ENCODE results near the gene ARG2. TPM values are rescaled to one million over a fixed set of nuclear protein-coding genes. Genes with fewer than 3 reads are reported as not detected.
"Not testable (repeated sequence)": the region's sequence is repeated elsewhere in the genome, so short reads cannot be mapped to it uniquely, and the experiment has no call there.

ARG2 gene
- total and polyA plus RNA-seq, 2 donors (not counting 1 experiment from before 2014, with no cell fraction given): 0.33 to 1.8 TPM

GRCh38 chr14:67623114-67623513 lies 3.4 kb downstream of the ARG2 start:
- no CpG with 5 or more reads among the region's 2 CpGs for WGBS (ENCODE audit: insufficient coverage)
- DNase-seq (no peak), ATAC-seq (ENCODE audit: low read depth) (no peak)
- TF ChIP-seq CTCF (IDR thresholded peaks at IDR 0.05) (no peak), EZH2 (IDR thresholded peaks at IDR 0.05; ENCODE audit: borderline replicate concordance, insufficient read depth, low read depth, low read length, poor library complexity, severe bottlenecking) (no peak)
- no peak overlapping the region for H2AFZ ChIP-seq (ENCODE audit: insufficient read depth, low read depth, low read length, poor library complexity, severe bottlenecking)
- CTCF ChIA-PET: no interaction called here
- Mint-ChIP-seq H3K4me1 (peaks cover 23% of the 10 kb centered on the region), H3K4me3 (no peak overlapping the region), H3K27ac (no peak overlapping the region), H3K27me3 (no peaks in the 10 kb centered on the region), H3K9me3 (ENCODE audit: insufficient read depth) (no peaks in the 10 kb centered on the region)
- no peaks in the 10 kb centered on the region for H3K36me3 ChIP-seq (replicated peaks in 1 of 2; ENCODE audit: control extremely low read depth in 1 of 2, control insufficient read depth in 1 of 2, extremely low read depth in 1 of 2, insufficient read depth in 2 of 2, low read length in 1 of 2)
- H3K9ac ChIP-seq (ENCODE audit: low read length): no peak overlapping the region
- H3K27ac ChIP-seq (ENCODE audit: low read length in 2 of 2): no peak overlapping the region
- no peak overlapping the region for H3K4me3 ChIP-seq (ENCODE audit: control extremely low read depth in 1 of 5, extremely low read depth in 1 of 5, insufficient read depth in 1 of 5, low read depth in 2 of 5, low read length in 4 of 5)
- POLR2A ChIA-PET: no interaction called here
- no peaks in the 10 kb centered on the region for H3K79me2 ChIP-seq (ENCODE audit: control insufficient read depth, insufficient read depth, low read length)
- no peaks in the 10 kb centered on the region for H3K9me3 ChIP-seq (ENCODE audit: control extremely low read depth in 1 of 3, control insufficient read depth in 2 of 3, insufficient read depth in 1 of 3, low read length in 2 of 3)
- H4K20me1 ChIP-seq (ENCODE audit: control insufficient read depth, insufficient read depth, low read length, poor library complexity, severe bottlenecking): no peaks in the 10 kb centered on the region
- H3K4me2 ChIP-seq (replicated peaks; ENCODE audit: low read depth, low read length, poor library complexity, severe bottlenecking): no peak overlapping the region
- intact Hi-C loops (cut with micrococcal nuclease): no loop called here
- peaks cover 12 to 18% of the 10 kb centered on the region in 2 donors for H3K4me1 ChIP-seq (ENCODE audit: control insufficient read depth in 2 of 2, insufficient read depth in 2 of 2, low read length in 2 of 2)
- peaks cover 0 to 4% (median 0%) of the 10 kb centered on the region in 4 experiments for H3K27me3 ChIP-seq (replicated peaks in 1 of 4; ENCODE audit: control extremely low read depth in 1 of 4, control insufficient read depth in 3 of 4, insufficient read depth in 4 of 4, low read length in 3 of 4)

- H3K27ac ChIP-seq (ENCODE audit: low read length in 2 of 2); H3K27me3 ChIP-seq (replicated peaks in 1 of 4; ENCODE audit: control extremely low read depth in 1 of 4, control insufficient read depth in 3 of 4, insufficient read depth in 4 of 4, low read length in 3 of 4); CTCF ChIA-PET; H2AFZ ChIP-seq (ENCODE audit: insufficient read depth, low read depth, low read length, poor library complexity, severe bottlenecking); H3K4me2 ChIP-seq (replicated peaks; ENCODE audit: low read depth, low read length, poor library complexity, severe bottlenecking); H3K27me3 Mint-ChIP-seq; H3K4me3 Mint-ChIP-seq; H3K9me3 ChIP-seq (ENCODE audit: control extremely low read depth in 1 of 3, control insufficient read depth in 2 of 3, insufficient read depth in 1 of 3, low read length in 2 of 3); DNase-seq; POLR2A ChIA-PET; H4K20me1 ChIP-seq (ENCODE audit: control insufficient read depth, insufficient read depth, low read length, poor library complexity, severe bottlenecking); intact Hi-C loops (cut with micrococcal nuclease); H3K9ac ChIP-seq (ENCODE audit: low read length); H3K9me3 Mint-ChIP-seq (ENCODE audit: insufficient read depth); H3K79me2 ChIP-seq (ENCODE audit: control insufficient read depth, insufficient read depth, low read length); H3K4me3 ChIP-seq (ENCODE audit: control extremely low read depth in 1 of 5, extremely low read depth in 1 of 5, insufficient read depth in 1 of 5, low read depth in 2 of 5, low read length in 4 of 5); H3K27ac Mint-ChIP-seq; H3K4me1 Mint-ChIP-seq; H3K36me3 ChIP-seq (replicated peaks in 1 of 2; ENCODE audit: control extremely low read depth in 1 of 2, control insufficient read depth in 1 of 2, extremely low read depth in 1 of 2, insufficient read depth in 2 of 2, low read length in 1 of 2); ATAC-seq (ENCODE audit: low read depth); H3K4me1 ChIP-seq (ENCODE audit: control insufficient read depth in 2 of 2, insufficient read depth in 2 of 2, low read length in 2 of 2): not testable (repeated sequence)
- WGBS (ENCODE audit: insufficient coverage): no CpG with 5 or more reads among the region's 1 CpG
Observed at GRCh38 chr14:67626131-67626530, 6.4 kb downstream of the ARG2 start.

Data from B cell (primary cell).